GM12872 (cell line): Measurements from ENCODE around the gene PRDM10.

Experiments used
- TF ChIP-seq, protein P1 (sequence below): IDR thresholded peaks from 3 replicates; pipeline ENCODE4 v1.5.1; 2011; ENCODE audit warnings: low read depth, mild to moderate bottlenecking, low read length, moderate library complexity; ENCODE audit not compliant: insufficient read depth

The PRDM10 gene

DNA sequence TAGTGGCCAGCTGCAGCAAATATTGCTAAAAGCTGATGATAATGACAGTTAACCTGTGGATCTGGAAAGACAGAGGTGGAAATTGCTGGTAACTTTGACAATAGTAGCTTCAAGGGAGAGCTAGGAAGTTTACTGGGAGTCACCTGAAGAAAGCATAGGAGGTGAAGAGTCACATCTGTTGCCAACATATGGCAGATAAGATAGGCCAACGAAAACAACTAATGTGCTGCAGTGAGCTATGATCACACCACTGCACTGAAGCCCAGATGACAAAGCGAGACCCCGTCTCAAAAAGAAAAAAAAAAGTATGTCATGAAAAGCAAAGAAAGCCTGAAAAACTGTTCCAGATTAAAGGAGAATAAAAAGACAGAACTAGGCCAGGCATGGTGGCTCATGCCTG, 4.3 kb upstream of the PRDM10 start:
- TF ChIP-seq, protein P1, sequence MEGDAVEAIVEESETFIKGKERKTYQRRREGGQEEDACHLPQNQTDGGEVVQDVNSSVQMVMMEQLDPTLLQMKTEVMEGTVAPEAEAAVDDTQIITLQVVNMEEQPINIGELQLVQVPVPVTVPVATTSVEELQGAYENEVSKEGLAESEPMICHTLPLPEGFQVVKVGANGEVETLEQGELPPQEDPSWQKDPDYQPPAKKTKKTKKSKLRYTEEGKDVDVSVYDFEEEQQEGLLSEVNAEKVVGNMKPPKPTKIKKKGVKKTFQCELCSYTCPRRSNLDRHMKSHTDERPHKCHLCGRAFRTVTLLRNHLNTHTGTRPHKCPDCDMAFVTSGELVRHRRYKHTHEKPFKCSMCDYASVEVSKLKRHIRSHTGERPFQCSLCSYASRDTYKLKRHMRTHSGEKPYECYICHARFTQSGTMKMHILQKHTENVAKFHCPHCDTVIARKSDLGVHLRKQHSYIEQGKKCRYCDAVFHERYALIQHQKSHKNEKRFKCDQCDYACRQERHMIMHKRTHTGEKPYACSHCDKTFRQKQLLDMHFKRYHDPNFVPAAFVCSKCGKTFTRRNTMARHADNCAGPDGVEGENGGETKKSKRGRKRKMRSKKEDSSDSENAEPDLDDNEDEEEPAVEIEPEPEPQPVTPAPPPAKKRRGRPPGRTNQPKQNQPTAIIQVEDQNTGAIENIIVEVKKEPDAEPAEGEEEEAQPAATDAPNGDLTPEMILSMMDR = no peak

DNA sequence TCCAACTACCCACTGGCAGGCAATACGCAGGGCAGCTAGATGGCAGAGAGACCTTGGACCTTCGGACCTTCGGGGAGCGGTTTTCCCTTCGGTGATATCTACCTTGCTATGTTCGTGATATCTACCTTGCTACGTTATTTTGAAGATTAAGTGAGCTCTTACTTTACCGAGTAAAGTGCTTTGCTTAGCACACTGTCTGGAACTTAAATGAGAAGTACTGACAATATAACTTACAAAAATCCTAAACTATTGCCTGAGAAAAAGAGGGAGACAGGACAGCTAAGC, 1.0 kb upstream of the PRDM10 start:
- TF ChIP-seq, protein P1 = no peak

DNA sequence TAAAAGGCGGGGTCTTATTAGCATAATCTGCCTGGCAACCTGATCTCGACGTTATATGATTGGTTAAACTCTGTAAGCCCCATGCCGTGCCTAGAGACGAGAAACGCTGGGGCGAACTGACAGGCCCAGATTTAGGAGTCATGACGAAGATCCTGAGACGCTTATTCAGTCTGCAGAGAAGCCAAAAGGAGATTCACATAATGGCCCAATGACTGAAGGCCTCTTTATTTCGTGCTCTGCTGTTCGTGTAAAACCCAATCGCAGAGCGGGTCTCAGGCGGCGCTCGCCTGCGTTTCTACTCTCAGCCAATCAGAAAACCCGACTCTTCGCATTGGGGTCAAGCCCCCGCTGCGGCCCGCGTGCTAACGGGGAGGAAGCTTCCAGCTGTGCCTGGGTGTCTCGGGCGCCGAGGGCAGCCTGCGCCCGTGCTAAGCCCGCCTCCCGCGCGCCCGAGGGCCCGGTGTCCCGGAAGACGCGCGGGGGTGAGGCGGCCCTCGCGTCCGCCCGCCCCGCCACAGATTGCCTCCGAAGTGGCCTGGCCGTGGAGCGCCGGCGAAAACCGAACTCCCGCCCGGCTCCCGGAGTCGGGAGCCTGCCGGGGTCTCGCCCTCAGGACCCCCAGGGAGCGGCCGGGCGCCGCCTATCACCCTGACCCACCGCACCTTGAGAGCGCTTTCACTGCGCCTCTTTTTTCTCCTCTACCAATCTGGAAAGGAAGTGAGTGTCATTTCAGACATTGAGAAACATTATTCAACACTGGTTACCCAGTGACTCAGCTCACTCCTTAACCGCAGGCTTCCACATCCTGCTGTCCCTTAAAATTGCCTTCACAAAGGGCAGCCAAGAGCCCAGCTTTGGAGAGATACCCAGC, 446 bp upstream of the PRDM10 start:
- TF ChIP-seq, protein P1 = no peak

DNA sequence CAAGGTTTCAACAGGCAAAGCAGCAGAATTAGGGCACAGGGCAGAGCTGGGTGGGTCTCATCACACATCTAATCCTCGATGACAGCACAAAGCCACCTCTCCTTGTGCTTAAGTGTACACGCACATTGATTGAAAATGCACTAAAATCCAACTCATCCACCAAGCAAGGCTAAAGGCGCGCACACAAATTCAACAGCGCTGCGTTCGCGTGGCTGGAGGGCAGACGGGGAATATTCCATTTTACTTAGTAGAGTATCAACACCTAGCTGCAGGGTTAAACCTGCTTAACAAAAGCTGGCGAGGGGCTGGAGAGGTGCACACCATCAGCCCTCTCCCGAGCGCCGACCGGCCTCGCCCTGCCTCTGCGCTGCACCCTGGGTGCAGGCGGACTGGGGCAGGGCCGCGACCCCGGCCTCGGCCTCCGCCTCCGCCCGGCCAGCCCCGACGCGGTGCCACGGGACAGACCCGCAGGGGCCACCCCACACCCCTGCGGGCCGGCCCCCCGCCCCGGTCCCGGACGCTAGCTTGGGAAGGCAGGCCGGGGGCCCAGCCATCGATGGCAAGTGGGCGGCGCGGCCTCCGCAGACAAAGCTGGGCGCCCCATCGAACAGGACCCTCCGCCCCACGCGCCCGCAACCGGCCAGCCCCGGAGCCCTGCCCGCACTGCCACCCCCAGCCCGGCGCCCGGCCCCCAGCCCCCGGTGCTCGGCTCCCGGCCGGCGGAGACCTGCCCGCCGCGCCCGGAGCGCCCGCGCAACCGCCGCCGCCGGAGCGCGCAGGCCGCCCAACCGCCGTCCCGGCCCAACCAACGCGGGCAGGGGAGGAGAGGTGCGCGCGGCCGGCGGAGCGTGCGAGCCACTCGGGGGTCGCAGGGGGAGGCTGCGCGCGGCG, 929 bp downstream of the PRDM10 start:
- TF ChIP-seq, protein P1 = no peak

DNA sequence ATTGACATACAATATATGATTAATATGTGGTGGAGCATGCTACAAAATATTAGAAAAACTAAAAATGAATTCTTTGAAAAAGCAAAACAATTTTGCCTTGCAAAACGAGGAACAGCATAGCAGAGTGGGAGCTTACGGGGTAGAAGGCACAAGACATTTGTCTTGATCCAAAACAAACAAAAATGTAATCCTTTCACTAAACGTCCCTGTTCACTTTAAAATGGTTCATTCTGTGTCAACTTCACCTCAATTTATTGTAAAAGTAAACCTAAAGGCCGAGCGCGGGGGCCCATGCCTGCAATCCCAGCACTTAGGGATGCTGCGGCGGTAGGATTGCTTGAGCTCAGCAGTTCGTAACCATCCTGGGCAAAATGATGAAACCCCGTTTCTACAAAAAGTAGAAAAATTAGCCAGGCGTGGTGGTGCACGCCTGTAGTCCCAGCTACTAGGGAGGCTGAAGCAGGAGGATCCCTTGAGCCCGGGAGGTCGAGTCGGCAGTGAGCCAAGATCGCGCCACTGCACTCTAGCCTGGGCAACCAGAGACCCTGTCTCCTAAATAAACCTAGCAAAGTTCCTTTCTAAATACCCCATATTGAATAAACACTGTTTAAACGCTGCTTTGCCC, 2.0 kb downstream of the PRDM10 start:
- TF ChIP-seq, protein P1 = no peak

DNA sequence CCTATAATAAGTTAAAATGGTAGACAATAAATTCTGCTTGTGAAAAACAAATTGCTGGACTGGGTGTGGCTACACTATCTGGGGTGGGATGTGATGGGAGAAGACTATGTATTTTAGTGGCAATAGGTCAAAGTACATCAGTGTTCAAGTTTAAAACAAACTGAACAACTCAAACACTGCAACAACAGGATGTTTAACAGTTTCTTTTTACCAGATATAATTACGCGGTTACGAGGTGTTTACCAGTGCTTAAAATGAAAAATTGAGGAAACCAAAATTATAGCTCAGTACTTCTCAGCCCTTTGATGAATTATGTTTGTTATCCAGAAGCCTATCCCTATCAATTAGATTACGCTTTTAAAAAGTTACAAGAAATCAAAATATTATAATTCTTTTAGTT, 3.2 kb downstream of the PRDM10 start:
- TF ChIP-seq, protein P1 = no peak

DNA sequence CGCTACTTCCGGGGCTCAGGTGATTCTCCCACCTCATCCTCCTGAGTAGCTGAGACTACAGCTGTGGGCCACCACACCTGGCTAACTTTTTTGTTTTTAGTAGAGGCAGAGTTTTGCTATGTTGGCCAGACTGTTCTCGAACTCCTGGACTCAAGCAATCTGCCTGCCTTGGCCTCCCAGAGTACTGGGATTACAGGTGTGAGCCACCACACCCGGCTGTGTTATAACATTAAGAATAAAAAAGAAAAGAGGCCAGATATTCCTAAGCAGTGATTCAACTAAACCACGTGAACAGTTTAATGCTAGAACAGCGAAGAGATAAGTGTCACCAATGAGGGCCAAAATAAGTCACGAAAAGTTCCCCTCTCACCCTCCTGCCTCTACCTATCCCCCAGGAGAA, 3.7 kb downstream of the PRDM10 start:
- TF ChIP-seq, protein P1 = no peak
